Skeletal muscle tissue (tissue), 4 donors: ENCODE results near the gene CA5A. TPM values are rescaled to one million over a fixed set of nuclear protein-coding genes. Genes with fewer than 3 reads are reported as not detected.
"Not testable (repeated sequence)": the region's sequence is repeated elsewhere in the genome, so short reads cannot be mapped to it uniquely, and the experiment has no call there.

Experiments used
- H3K27ac ChIP-seq: one replicate; pipeline ENCODE4 v1.7.0; 2013; ENCODE audit warnings: mild to moderate bottlenecking, low read depth, low read length, inconsistent platforms
- H3K27me3 ChIP-seq, 3 donors: one replicate each; pipeline ENCODE4 v1.7.0; 2013; ENCODE audit warnings: low read length in 3 of 3; ENCODE audit not compliant: control insufficient read depth in 3 of 3, insufficient read depth in 3 of 3
- H3K36me3 ChIP-seq, 3 donors: one replicate each; pipeline ENCODE4 v1.7.0; 2013; ENCODE audit warnings: low read length in 3 of 3; ENCODE audit not compliant: control insufficient read depth in 3 of 3, insufficient read depth in 3 of 3
- H3K4me1 ChIP-seq, 3 donors: one replicate each; pipeline ENCODE4 v1.7.0; 2013; ENCODE audit warnings: low read length in 3 of 3, mild to moderate bottlenecking in 3 of 3; ENCODE audit not compliant: control insufficient read depth in 3 of 3, insufficient read depth in 3 of 3
- H3K4me3 ChIP-seq, 3 donors: one replicate each; pipeline ENCODE4 v1.7.0; 2013; ENCODE audit warnings: low read length in 3 of 3
- H3K9ac ChIP-seq, 3 donors: one replicate each; pipeline ENCODE4 v1.7.0; 2013; ENCODE audit warnings: low read length in 3 of 3, mild to moderate bottlenecking in 3 of 3, moderate library complexity in 2 of 3, low read depth in 1 of 3
- H3K9me3 ChIP-seq, 3 donors: one replicate each; pipeline ENCODE4 v1.7.0; 2013; ENCODE audit warnings: low read length in 3 of 3; ENCODE audit not compliant: control insufficient read depth in 3 of 3
- total RNA-seq: library from RNA; depleted of rRNA; stranded (reverse); fragments of >200 nt; gene quantifications from one replicate; pipeline ENCODE4 v1.2.3, GENCODE V29; 2014
- donor health status: Osteomylitis.

The CA5A gene
- total RNA-seq, 1 donor from 2014 or later, result not detected

DNA sequence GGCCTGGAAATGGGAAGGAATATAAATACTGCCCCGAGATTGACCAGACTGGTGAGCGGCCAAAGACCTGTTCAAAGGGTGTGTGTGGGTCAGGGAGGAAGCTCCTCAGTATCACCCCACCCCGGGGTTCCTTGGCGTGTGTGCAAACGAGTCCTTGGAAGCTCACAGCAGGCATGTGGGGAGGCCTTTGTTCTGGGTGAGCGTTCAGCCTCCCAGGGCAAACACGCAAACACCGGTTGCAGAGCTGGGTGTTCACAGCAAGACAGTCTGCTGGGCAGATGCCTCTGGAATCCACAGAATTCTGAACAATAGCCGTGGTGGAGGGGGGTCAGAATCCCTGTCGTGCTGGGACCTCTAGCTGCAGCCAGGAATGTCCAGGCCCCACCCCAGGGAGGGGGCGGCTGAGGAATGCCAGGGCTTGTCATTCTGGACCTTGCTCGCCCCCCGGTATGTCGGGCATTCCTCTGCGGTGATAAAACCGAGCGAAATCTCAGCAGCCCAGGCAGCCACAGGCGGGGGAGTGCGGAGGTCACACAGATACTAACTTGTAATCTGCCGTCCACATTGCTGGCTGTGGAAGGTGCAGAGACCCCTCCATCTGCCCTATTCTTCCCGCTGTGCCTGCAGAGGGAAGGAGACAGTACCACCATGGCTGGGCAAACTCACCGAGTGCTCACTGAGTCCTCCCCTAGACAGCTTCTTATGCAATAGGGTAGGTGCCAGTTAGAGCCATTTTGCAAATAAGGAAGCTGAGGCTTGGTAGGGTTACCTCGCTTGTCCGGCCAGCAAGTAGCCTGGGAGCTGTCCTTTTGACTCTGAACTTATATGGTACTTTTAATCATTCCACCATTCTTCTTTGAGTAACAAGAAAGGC is 65.7 kb downstream of the CA5A start:
- not testable (repeated sequence) for H3K9ac ChIP-seq, H3K27ac ChIP-seq

GRCh38 chr16:87869879-87870417 is 66.4 kb downstream of the CA5A start:
- not testable (repeated sequence) for H3K9ac ChIP-seq, H3K4me3 ChIP-seq, H3K36me3 ChIP-seq, H3K9me3 ChIP-seq, H3K27ac ChIP-seq
- peaks cover 11 to 16% (median 14%) of the 10 kb centered on the region in 3 donors for H3K4me1 ChIP-seq
- peaks cover 5 to 11% (median 5%) of the 10 kb centered on the region in 3 donors for H3K27me3 ChIP-seq

More for the DNA sequence above, 65.7 kb downstream of the CA5A start:
- H3K9me3 ChIP-seq, H3K4me3 ChIP-seq, H3K36me3 ChIP-seq: not testable (repeated sequence)
- Histone ChIP-seq H3K4me1 (peaks cover 11 to 16% (median 14%) of the 10 kb centered on the region in 3 donors), H3K27me3 (peaks cover 5 to 14% (median 6%) of the 10 kb centered on the region in 3 donors)

GRCh38 chr16:87869061-87869878 is 67.1 kb downstream of the CA5A start, which contains the start of gene SLC7A5:
Gene SLC7A5, minus strand, starts transcription at chr16:87869507. Its CDS starts 85 bp downstream, at chr16:87869422.
- H3K36me3 ChIP-seq, H3K27ac ChIP-seq, H3K27me3 ChIP-seq, H3K9me3 ChIP-seq: not testable (repeated sequence)
- Histone ChIP-seq H3K9ac (peak within 1 kb of the TSS in 2 of 3 donors; percentile 45 to 62), H3K4me3 (peak within 1 kb of the TSS; percentile 56 to 69 (median 64)), H3K4me1 (peaks cover 11 to 16% (median 14%) of the 10 kb centered on the region in 3 donors)

GRCh38 chr16:87868254-87869029 is 67.9 kb downstream of the CA5A start:
- H3K27ac ChIP-seq, H3K36me3 ChIP-seq, H3K9me3 ChIP-seq, H3K27me3 ChIP-seq: not testable (repeated sequence)
- peak overlapping the region in 2 of 3 donors; percentile 45 to 62 for H3K9ac ChIP-seq
- peak overlapping the region; percentile 56 to 69 (median 64) for H3K4me3 ChIP-seq
- H3K4me1 ChIP-seq, result peaks cover 11 to 18% (median 14%) of the 10 kb centered on the region in 3 donors

- not testable (repeated sequence) for H3K36me3 ChIP-seq, H3K9me3 ChIP-seq, H3K27ac ChIP-seq, H3K27me3 ChIP-seq, H3K4me3 ChIP-seq, H3K9ac ChIP-seq
- H3K4me1 ChIP-seq, result peaks cover 12 to 33% (median 24%) of the 10 kb centered on the region in 3 donors
Observed at GRCh38 chr16:87865902-87866555, 70.3 kb downstream of the CA5A start.

- Histone ChIP-seq H3K36me3 (no peaks in the 10 kb centered on the region), H3K27me3 (no peaks in the 10 kb centered on the region), H3K9me3 (no peaks in the 10 kb centered on the region), H3K27ac (no peak overlapping the region), H3K4me1 (peaks cover 19 to 39% (median 30%) of the 10 kb centered on the region in 3 donors), H3K9ac (no peak overlapping the region), H3K4me3 (no peak overlapping the region)
Observed at GRCh38 chr16:87864331-87864989, 71.9 kb downstream of the CA5A start.

- not testable (repeated sequence) for H3K9ac ChIP-seq, H3K36me3 ChIP-seq, H3K9me3 ChIP-seq, H3K27me3 ChIP-seq, H3K27ac ChIP-seq, H3K4me3 ChIP-seq
- H3K4me1 ChIP-seq, result peaks cover 15 to 42% (median 31%) of the 10 kb centered on the region in 3 donors
Observed at GRCh38 chr16:87863327-87863635, 73.0 kb downstream of the CA5A start.

- not testable (repeated sequence) for H3K27ac ChIP-seq, H3K9ac ChIP-seq
Observed at GRCh38 chr16:87862597-87863326, 73.6 kb downstream of the CA5A start.

More at GRCh38 chr16:87862597-87863326, 73.6 kb downstream of the CA5A start:
- H3K9me3 ChIP-seq, H3K27me3 ChIP-seq, H3K36me3 ChIP-seq, H3K4me3 ChIP-seq: not testable (repeated sequence)
- H3K4me1 ChIP-seq, result peaks cover 17 to 44% (median 34%) of the 10 kb centered on the region in 3 donors
